ENCODE results near the gene DHX9. TPM values are rescaled to one million over a fixed set of nuclear protein-coding genes. Genes with fewer than 3 reads are reported as not detected.

Gene DHX9
- total RNA-seq, 1 experiment from 2014 or later: 263 TPM

GRCh38 chr1:182875889-182876288 lies 36.7 kb downstream of the DHX9 start:
- BruUV-seq (replicated peaks): no TSS peak
- Mint-ChIP-seq H3K4me1 (ENCODE audit: low read depth, unreplicated experiment) (no peaks in the 10 kb centered on the region), H3K27ac (ENCODE audit: unreplicated experiment) (no peak overlapping the region), H3K36me3 (ENCODE audit: insufficient read depth, unreplicated experiment) (peaks cover 94% of the 10 kb centered on the region), H3K4me3 (ENCODE audit: low read depth, unreplicated experiment) (no peak overlapping the region), H3K9me3 (ENCODE audit: low read depth, unreplicated experiment) (no peaks in the 10 kb centered on the region), H3K27me3 (ENCODE audit: unreplicated experiment) (no peaks in the 10 kb centered on the region)
- no peak for TF ChIP-seq CTCF (IDR thresholded peaks at IDR 0.05; ENCODE audit: unreplicated experiment)
- no peak for DNase-seq
- intact Hi-C loops (cut with micrococcal nuclease; ENCODE audit: unreplicated experiment): no loop called here
- CTCF ChIA-PET: no interaction called here

GRCh38 chr1:182877331-182877730 lies 38.2 kb downstream of the DHX9 start:
- intact Hi-C loops (cut with micrococcal nuclease; ENCODE audit: unreplicated experiment): no loop called here
- peaks cover 94% of the 10 kb centered on the region for H3K36me3 Mint-ChIP-seq (ENCODE audit: insufficient read depth, unreplicated experiment)

GRCh38 chr1:182877842-182878241 lies 38.7 kb downstream of the DHX9 start:
- CTCF ChIA-PET: no interaction called here
- H3K27me3 Mint-ChIP-seq (ENCODE audit: unreplicated experiment): no peaks in the 10 kb centered on the region
- H3K36me3 Mint-ChIP-seq (ENCODE audit: insufficient read depth, unreplicated experiment): peaks cover 94% of the 10 kb centered on the region
- TF ChIP-seq CTCF (IDR thresholded peaks at IDR 0.05; ENCODE audit: unreplicated experiment): no peak
- no peaks in the 10 kb centered on the region for H3K9me3 Mint-ChIP-seq (ENCODE audit: low read depth, unreplicated experiment)
- BruUV-seq (replicated peaks): no TSS peak
- no peak overlapping the region for H3K27ac Mint-ChIP-seq (ENCODE audit: unreplicated experiment)
- no peak overlapping the region for H3K4me3 Mint-ChIP-seq (ENCODE audit: low read depth, unreplicated experiment)
- no peaks in the 10 kb centered on the region for H3K4me1 Mint-ChIP-seq (ENCODE audit: low read depth, unreplicated experiment)
- DNase-seq: no peak
- intact Hi-C loops (cut with micrococcal nuclease; ENCODE audit: unreplicated experiment): no loop called here

More at GRCh38 chr1:182877331-182877730, 38.2 kb downstream of the DHX9 start:
- no peak overlapping the region for H3K27ac Mint-ChIP-seq (ENCODE audit: unreplicated experiment)
- no peaks in the 10 kb centered on the region for H3K4me1 Mint-ChIP-seq (ENCODE audit: low read depth, unreplicated experiment)
- H3K27me3 Mint-ChIP-seq (ENCODE audit: unreplicated experiment): no peaks in the 10 kb centered on the region
- no peak for TF ChIP-seq CTCF (IDR thresholded peaks at IDR 0.05; ENCODE audit: unreplicated experiment)
- H3K9me3 Mint-ChIP-seq (ENCODE audit: low read depth, unreplicated experiment): no peaks in the 10 kb centered on the region
- CTCF ChIA-PET: no interaction called here
- no TSS peak for BruUV-seq (replicated peaks)
- H3K4me3 Mint-ChIP-seq (ENCODE audit: low read depth, unreplicated experiment): no peak overlapping the region
- no peak for DNase-seq

- TF ChIP-seq CTCF (IDR thresholded peaks at IDR 0.05; ENCODE audit: unreplicated experiment): no peak
- H3K4me1 Mint-ChIP-seq (ENCODE audit: low read depth, unreplicated experiment): no peaks in the 10 kb centered on the region
- intact Hi-C loops (cut with micrococcal nuclease; ENCODE audit: unreplicated experiment): loop anchor here (5.0 kb wide), 1 partner anchor 252 kb away; no protein-coding TSS in a partner anchor
- BruUV-seq (replicated peaks): no TSS peak
- H3K27ac Mint-ChIP-seq (ENCODE audit: unreplicated experiment): no peak overlapping the region
- H3K9me3 Mint-ChIP-seq (ENCODE audit: low read depth, unreplicated experiment): no peaks in the 10 kb centered on the region
- H3K4me3 Mint-ChIP-seq (ENCODE audit: low read depth, unreplicated experiment): no peak overlapping the region
- CTCF ChIA-PET: no interaction called here
- peaks cover 93% of the 10 kb centered on the region for H3K36me3 Mint-ChIP-seq (ENCODE audit: insufficient read depth, unreplicated experiment)
- DNase-seq: no peak
- no peaks in the 10 kb centered on the region for H3K27me3 Mint-ChIP-seq (ENCODE audit: unreplicated experiment)
These were observed 45.7 kb downstream of the DHX9 start for GRCh38 chr1:182884872-182885271.
